Neural cell (in vitro differentiated cells): Measurements from ENCODE around the gene PCSK4. TPM values are rescaled to one million over a fixed set of nuclear protein-coding genes. Genes with fewer than 3 reads are reported as not detected.

Source experiments
- H2AFZ ChIP-seq: fragments of 200-600, 300-800 bp; sonication (generic), shearing (Covaris generic); 2 replicates; pipeline ENCODE4 v1.6.0; 2014; ENCODE audit warnings: low read depth, mild to moderate bottlenecking, antibody characterized with exemption, low read length, moderate library complexity
- H3F3A ChIP-seq: fragments of 200-600 bp; shearing (Covaris generic); 2 replicates; pipeline ENCODE4 v1.6.1; 2016; ENCODE audit warnings: mild to moderate bottlenecking, moderate library complexity, mixed read lengths, antibody characterized with exemption, low read length; ENCODE audit not compliant: insufficient read depth, poor library complexity, severe bottlenecking
- H3K27ac ChIP-seq: fragments of 200-600, 300-800 bp; sonication (generic), shearing (Covaris generic); 2 replicates; pipeline ENCODE4 v1.5.1; 2014; ENCODE audit warnings: mild to moderate bottlenecking, low read length, moderate library complexity
- H3K27me3 ChIP-seq: fragments of 300-800, 200-600 bp; sonication (generic), shearing (Covaris generic); 2 replicates; pipeline ENCODE4 v1.6.0; 2014; ENCODE audit warnings: mild to moderate bottlenecking, low read depth, low read length, moderate library complexity; ENCODE audit not compliant: insufficient read depth
- H3K36me3 ChIP-seq: fragments of 300-800, 200-600 bp; sonication (generic), shearing (Covaris generic); 2 replicates; pipeline ENCODE4 v1.5.1; 2014; ENCODE audit warnings: mild to moderate bottlenecking, antibody characterized with exemption, low read length, moderate library complexity; ENCODE audit not compliant: insufficient read depth
- H3K4me2 ChIP-seq: fragments of 300-800, 200-600 bp; sonication (generic), shearing (Covaris generic); 2 replicates; pipeline ENCODE4 v1.6.0; 2014; ENCODE audit warnings: mild to moderate bottlenecking, low read length
- H3K4me3 ChIP-seq: fragments of 300-800, 200-600 bp; sonication (generic), shearing (Covaris generic); 2 replicates; pipeline ENCODE4 v1.5.1; 2014; ENCODE audit warnings: mild to moderate bottlenecking, low read length, moderate library complexity
- H3K79me2 ChIP-seq: fragments of 200-600 bp; shearing (Covaris generic); replicated peaks from 2 replicates; pipeline ENCODE4 v1.6.0; 2014; ENCODE audit warnings: mild to moderate bottlenecking, low read length, moderate library complexity; ENCODE audit not compliant: insufficient read depth
- H3K9ac ChIP-seq: fragments of 300-800, 200-600 bp; sonication (generic), shearing (Covaris generic); 2 replicates; pipeline ENCODE4 v1.6.1; 2016; ENCODE audit warnings: mild to moderate bottlenecking, low read length, mixed read lengths
- H3K9me2 ChIP-seq: fragments of 200-600 bp; shearing (Covaris generic); 2 replicates; pipeline ENCODE4 v1.6.1; 2016; ENCODE audit warnings: mild to moderate bottlenecking, low read length, mixed read lengths; ENCODE audit not compliant: insufficient read depth
- H3K9me3 ChIP-seq: fragments of 200-600, 300-800 bp; sonication (generic), shearing (Covaris generic); 2 replicates; pipeline ENCODE4 v1.6.1; 2016; ENCODE audit warnings: mild to moderate bottlenecking, mixed run types, low read length, moderate library complexity, mixed read lengths
- H4K20me1 ChIP-seq: fragments of 200-600 bp; shearing (Covaris generic); 2 replicates; pipeline ENCODE4 v1.6.1; 2016; ENCODE audit warnings: mild to moderate bottlenecking, mixed run types; ENCODE audit not compliant: insufficient read depth
- CTCF ChIP-seq: fragments of 450-650 bp; IDR thresholded peaks from 2 replicates; pipeline ENCODE4 v1.5.1; 2014; ENCODE audit warnings: antibody characterized with exemption, mild to moderate bottlenecking, moderate library complexity; ENCODE audit not compliant: poor library complexity, severe bottlenecking
- EP300 ChIP-seq: fragments of 450-650 bp; conservative IDR thresholded peaks from 2 replicates; pipeline ENCODE4 v1.6.1; 2014; ENCODE audit warnings: antibody characterized with exemption, mild to moderate bottlenecking, moderate library complexity; ENCODE audit not compliant: poor library complexity, severe bottlenecking
- EZH2 ChIP-seq: fragments of 200-600, 300-800 bp; shearing (Covaris generic), sonication (generic); IDR thresholded peaks from 2 replicates; pipeline ENCODE4 v1.6.1; 2014; ENCODE audit warnings: antibody characterized with exemption, low read length, borderline replicate concordance, mild to moderate bottlenecking; ENCODE audit not compliant: insufficient read depth, poor library complexity, severe bottlenecking
- MXI1 ChIP-seq: fragments of 450-650 bp; conservative IDR thresholded peaks from 2 replicates; pipeline ENCODE4 v1.6.1; 2014; ENCODE audit warnings: antibody characterized with exemption, mild to moderate bottlenecking; ENCODE audit not compliant: poor library complexity, severe bottlenecking
- POLR2AphosphoS5 ChIP-seq: IDR thresholded peaks from 2 replicates; pipeline ENCODE4 v1.6.1; 2012
- RAD21 ChIP-seq: fragments of 450-650 bp; conservative IDR thresholded peaks from 2 replicates; pipeline ENCODE4 v1.6.1; 2014; ENCODE audit warnings: antibody characterized with exemption, mild to moderate bottlenecking, moderate library complexity
- REST ChIP-seq: IDR thresholded peaks from 2 replicates; pipeline ENCODE4 v1.6.1; 2012; ENCODE audit warnings: borderline replicate concordance
- SMC3 ChIP-seq: fragments of 450-650 bp; conservative IDR thresholded peaks from 2 replicates; pipeline ENCODE4 v1.6.1; 2014; ENCODE audit warnings: antibody characterized with exemption, mild to moderate bottlenecking, moderate library complexity; ENCODE audit not compliant: poor library complexity
- TAF1 ChIP-seq: IDR thresholded peaks from 2 replicates; pipeline ENCODE4 v1.6.1; 2012; ENCODE audit warnings: low read depth
- polyA plus RNA-seq: library from polyadenylated mRNA; depleted of rRNA; stranded (reverse); fragments of >200 nt; gene quantifications from 2 replicates; pipeline ENCODE4 v1.2.3, GENCODE V29; 2014

PCSK4 gene
- polyA plus RNA-seq, 1 donor from 2014 or later, result 11.8 TPM

GRCh38 chr19:1445185-1445931 lies 44.8 kb downstream of the PCSK4 start:
- peak overlapping the region; percentile 48 for H3K4me2 ChIP-seq
- peak overlapping the region; percentile 80 for H3K9ac ChIP-seq
- H3K4me3 ChIP-seq, result peak overlapping the region; percentile 77
- no peaks in the 10 kb centered on the region for H3K9me2 ChIP-seq
- H2AFZ ChIP-seq, result no peak overlapping the region
- peak; percentile 95 for TF ChIP-seq CTCF
- TF ChIP-seq RAD21, result peak; percentile 61
- TF ChIP-seq EP300, result peak; percentile 46
- no peak for TF ChIP-seq TAF1
- TF ChIP-seq MXI1, result peak; percentile 43
- TF ChIP-seq SMC3, result peak; percentile 74
- no peak for TF ChIP-seq EZH2
- no peak for TF ChIP-seq REST
- TF ChIP-seq POLR2AphosphoS5, result peak; percentile 54
- H3K36me3 ChIP-seq, result no peaks in the 10 kb centered on the region
- H3K27ac ChIP-seq, result peak overlapping the region; percentile 86
- H3F3A ChIP-seq, result peaks cover 4% of the 10 kb centered on the region
- peaks cover 32% of the 10 kb centered on the region for H3K79me2 ChIP-seq
- H4K20me1 ChIP-seq, result no peaks in the 10 kb centered on the region
- no peaks in the 10 kb centered on the region for H3K27me3 ChIP-seq
- H3K9me3 ChIP-seq, result no peaks in the 10 kb centered on the region

GRCh38 chr19:1441677-1442438 lies 48.3 kb downstream of the PCSK4 start:
- peaks cover 8% of the 10 kb centered on the region for H3F3A ChIP-seq
- peaks cover 18% of the 10 kb centered on the region for H3K79me2 ChIP-seq
- H3K4me2 ChIP-seq, result no peak overlapping the region
- H2AFZ ChIP-seq, result no peak overlapping the region
- H3K9me2 ChIP-seq, result no peaks in the 10 kb centered on the region
- no peak overlapping the region for H3K27ac ChIP-seq
- no peaks in the 10 kb centered on the region for H3K36me3 ChIP-seq
- H3K27me3 ChIP-seq, result no peaks in the 10 kb centered on the region
- H4K20me1 ChIP-seq, result peaks cover 4% of the 10 kb centered on the region
- no peak overlapping the region for H3K9ac ChIP-seq
- no peak overlapping the region for H3K4me3 ChIP-seq
- no peak for TF ChIP-seq RAD21
- TF ChIP-seq CTCF, result no peak
- TF ChIP-seq EZH2, result no peak
- no peak for TF ChIP-seq EP300
- TF ChIP-seq POLR2AphosphoS5, result no peak
- TF ChIP-seq TAF1, result no peak
- no peak for TF ChIP-seq SMC3
- no peak for TF ChIP-seq REST
- no peak for TF ChIP-seq MXI1
- H3K9me3 ChIP-seq, result no peaks in the 10 kb centered on the region
